ENCODE measurements around the gene HIC1.

The HIC1 gene

GRCh38 chr17:2042933-2043332 is 12.0 kb upstream of the HIC1 start:
- TF ChIP-seq CTCF (IDR thresholded peaks at IDR 0.05; ENCODE audit: low read depth, low read length) = no peak
- DNase-seq (ENCODE audit: extremely low read depth, low read depth) = no peak

GRCh38 chr17:2043785-2044184 is 11.1 kb upstream of the HIC1 start:
- no peak for DNase-seq (ENCODE audit: extremely low read depth, low read depth)
- TF ChIP-seq CTCF (IDR thresholded peaks at IDR 0.05; ENCODE audit: low read depth, low read length) = no peak

GRCh38 chr17:2044263-2044894 is 10.5 kb upstream of the HIC1 start:
- no peak for TF ChIP-seq CTCF (IDR thresholded peaks at IDR 0.05; ENCODE audit: low read depth, low read length)
- DNase-seq (ENCODE audit: extremely low read depth, low read depth) = no peak

GRCh38 chr17:2047590-2047989 is 7.3 kb upstream of the HIC1 start:
- no peak for TF ChIP-seq CTCF (IDR thresholded peaks at IDR 0.05; ENCODE audit: low read depth, low read length)
- no peak for DNase-seq (ENCODE audit: extremely low read depth, low read depth)

- no peak for DNase-seq (ENCODE audit: extremely low read depth, low read depth)
- no peak for TF ChIP-seq CTCF (IDR thresholded peaks at IDR 0.05; ENCODE audit: low read depth, low read length)
These were observed 6.1 kb upstream of the HIC1 start for GRCh38 chr17:2048805-2049204.

GRCh38 chr17:2049333-2050299 is 5.3 kb upstream of the HIC1 start:
- no peak for TF ChIP-seq CTCF (IDR thresholded peaks at IDR 0.05; ENCODE audit: low read depth, low read length)
- no peak for DNase-seq (ENCODE audit: extremely low read depth, low read depth)

All from AG09319 (cell line).